ENCODE measurements around the gene SLC10A7.

SLC10A7 gene, protein sequence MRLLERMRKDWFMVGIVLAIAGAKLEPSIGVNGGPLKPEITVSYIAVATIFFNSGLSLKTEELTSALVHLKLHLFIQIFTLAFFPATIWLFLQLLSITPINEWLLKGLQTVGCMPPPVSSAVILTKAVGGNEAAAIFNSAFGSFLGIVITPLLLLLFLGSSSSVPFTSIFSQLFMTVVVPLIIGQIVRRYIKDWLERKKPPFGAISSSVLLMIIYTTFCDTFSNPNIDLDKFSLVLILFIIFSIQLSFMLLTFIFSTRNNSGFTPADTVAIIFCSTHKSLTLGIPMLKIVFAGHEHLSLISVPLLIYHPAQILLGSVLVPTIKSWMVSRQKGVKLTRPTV

DNA sequence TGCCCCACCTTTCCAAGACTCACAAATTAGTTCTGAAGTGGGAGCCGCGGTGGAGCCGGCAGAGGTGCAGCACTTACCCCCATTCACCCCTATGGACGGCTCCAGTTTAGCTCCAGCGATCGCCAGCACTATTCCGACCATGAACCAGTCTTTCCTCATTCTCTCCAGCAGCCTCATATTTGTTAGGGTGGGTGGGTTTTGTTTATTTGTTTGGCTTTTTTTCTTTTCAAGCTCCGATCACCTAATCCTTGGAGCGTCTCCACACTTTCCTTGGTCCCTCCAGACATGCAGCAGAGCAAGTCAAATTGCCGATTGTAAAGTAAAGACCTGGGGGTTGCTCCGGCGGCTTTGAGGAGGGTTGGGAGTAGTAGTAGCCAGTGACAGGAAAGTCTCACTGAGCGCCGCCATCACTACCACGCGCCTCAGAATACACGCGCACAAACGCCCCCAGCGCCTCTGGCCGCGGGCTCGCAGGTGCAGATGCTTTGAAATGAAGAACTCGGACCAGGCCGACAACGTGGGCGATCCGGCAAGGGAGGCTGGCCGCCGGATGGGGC is at the start of gene SLC10A7:
Gene SLC10A7, minus strand, starts transcription at position 400 of the 557 bp plus-strand sequence. Its CDS starts 223 bp downstream, at position 177.
- DNase-seq (ENCODE audit: low read depth), result peak; percentile 23

DNA sequence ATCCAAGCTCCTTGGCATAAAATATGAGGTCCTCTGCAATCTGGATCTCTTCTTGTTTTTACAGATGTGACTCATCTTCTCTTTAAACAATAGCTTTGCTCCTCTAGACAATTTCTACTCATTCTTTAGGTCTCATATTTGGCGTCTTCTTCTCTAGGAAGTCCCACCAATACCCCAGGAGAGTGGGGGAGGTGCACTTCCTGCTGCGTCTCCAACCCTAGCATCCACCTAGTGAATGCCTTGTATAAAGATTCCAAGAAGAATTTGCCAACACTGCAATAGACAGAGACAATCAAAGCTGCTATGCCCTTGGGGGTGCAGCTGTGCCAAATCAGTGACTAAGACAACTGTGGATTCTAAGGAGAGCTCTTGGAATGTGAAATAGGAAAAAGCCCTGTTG is 45.7 kb upstream of the SLC10A7 start:
- DNase-seq (ENCODE audit: low read depth), result peak; percentile 25

DNA sequence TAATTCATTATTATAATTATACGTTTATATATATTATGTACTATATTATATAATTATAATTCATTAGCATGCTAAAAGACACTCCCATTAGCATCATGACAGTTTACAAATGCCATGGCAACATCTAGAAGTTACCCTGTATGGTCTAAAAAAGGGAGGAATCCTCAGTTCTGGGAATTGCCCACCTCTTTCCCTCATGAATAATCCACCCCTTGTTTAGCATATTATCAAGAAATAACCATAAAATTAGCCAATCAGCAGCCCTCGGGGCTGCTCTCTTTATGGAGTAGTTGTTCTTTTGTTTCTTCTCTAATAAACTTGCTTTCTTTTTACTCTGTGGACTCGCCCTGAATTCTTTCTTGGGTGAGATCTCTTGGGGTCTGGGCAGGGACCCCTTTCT is 42.8 kb upstream of the SLC10A7 start:
- DNase-seq (ENCODE audit: low read depth), result no peak

DNA sequence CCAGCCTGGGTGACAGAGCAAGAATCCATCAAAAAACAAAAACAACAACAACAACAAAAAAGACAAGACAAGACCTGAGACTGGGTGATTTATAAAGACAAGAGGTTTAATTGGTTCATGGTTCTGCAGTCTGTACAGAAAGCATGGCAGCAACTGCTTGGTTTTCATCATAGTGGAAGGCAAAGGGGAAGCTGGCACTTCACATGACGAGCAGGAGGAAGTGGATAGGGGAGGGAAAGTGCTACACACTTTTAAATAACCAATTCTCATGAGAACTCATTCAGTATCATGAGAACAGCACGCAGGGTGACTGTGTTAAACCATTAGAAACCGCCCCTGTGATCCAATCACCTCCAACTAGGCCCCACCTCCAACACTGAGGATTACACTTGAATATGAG is 28.4 kb upstream of the SLC10A7 start:
- DNase-seq (ENCODE audit: low read depth), result no peak

DNA sequence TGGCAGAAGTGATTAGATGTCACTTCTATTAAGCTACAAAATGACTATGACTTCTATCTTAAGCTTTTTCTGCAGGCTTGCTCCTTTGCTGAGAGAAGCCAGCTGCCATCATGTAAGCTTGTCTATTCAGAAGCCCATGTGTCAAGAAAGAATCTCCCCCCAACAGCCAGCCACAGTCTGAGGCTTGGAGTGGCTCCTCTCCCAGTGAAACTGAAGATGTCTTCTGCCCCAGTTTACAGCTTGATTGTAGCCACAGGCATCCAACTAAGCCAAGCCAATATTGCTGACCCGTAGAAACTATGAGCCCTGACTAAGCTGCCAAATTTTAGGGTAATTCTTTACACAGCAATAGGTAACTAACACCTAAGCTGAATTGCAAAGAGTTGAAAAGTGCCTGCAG is 26.7 kb upstream of the SLC10A7 start:
- DNase-seq (ENCODE audit: low read depth), result no peak

DNA sequence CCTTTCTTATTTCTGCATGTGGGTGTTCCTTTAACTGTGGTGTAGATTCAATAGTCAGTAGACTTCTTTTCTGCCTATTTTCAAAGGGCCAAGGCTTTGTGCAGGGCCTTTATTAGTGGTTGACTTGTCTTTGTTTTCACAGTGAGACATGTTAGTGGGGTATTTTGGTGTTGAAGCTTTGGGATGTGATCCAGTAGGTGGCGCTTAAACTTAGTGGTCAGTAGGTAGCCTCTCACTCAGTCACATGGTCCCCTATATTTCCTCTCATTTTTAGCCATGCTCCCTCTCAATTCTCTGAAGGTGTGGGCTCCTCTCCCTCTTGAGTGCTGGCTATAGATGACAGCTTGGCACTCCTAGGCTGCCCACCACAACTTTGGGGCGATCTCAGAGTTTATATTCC is 23.4 kb upstream of the SLC10A7 start:
- DNase-seq (ENCODE audit: low read depth), result peak; percentile 16

DNA sequence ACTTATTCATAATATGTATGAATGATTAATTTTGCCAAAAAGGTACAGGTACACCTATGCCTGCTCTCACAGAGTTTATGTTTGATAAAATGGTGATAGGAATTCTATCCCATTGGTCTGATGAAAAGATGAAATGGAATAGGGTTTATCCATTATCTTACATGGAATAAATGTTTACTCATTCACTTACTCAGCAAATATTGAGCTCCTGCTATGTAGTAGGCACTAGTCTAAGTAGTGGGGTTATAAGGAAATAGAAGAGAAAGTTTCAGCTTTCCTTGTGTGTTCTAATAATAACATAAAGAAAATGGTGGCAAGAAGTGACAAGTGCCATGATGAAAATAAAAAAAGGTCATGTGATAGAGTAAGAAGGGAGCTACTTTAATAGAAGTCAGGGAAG is 12.4 kb upstream of the SLC10A7 start:
- DNase-seq (ENCODE audit: low read depth), result no peak

DNA sequence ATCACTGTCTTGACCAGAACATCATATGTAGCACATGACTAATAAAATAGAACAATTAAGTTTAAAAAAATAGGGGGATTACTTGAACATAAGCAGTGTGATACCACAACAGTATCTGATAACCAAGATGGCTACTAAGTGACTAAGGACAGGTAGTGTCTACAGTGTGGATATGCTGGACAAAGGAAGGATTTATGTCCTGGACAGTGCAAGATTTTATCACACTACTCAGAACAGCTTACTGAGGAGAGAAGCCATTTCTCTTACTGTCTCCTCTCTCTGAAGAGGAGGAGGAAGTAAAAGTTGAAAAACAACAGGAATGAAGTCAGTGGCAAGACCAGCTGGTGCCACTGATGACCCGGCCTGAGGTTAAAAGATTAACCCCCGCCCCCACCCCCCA is 4.0 kb upstream of the SLC10A7 start:
- DNase-seq (ENCODE audit: low read depth), result no peak

DNA sequence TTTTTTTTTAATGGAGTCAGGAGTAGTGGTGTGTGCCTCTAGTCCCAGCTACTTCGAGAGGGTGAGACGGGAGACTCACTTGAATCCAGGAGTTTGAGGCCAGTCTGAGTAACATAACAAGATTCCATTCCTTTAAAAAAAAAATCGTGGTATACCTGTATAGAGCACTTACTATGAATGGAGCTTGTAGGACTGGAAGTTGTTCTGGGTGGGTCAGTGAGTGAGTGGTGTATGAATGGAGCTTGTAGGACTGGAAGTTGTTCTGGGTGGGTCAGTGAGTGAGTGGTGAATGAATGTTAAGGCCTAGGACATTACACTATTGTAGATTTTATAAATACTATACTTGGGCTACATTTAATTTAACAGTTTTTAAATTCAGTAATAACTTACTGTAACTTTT is 2.9 kb upstream of the SLC10A7 start:
- DNase-seq (ENCODE audit: low read depth), result no peak

DNA sequence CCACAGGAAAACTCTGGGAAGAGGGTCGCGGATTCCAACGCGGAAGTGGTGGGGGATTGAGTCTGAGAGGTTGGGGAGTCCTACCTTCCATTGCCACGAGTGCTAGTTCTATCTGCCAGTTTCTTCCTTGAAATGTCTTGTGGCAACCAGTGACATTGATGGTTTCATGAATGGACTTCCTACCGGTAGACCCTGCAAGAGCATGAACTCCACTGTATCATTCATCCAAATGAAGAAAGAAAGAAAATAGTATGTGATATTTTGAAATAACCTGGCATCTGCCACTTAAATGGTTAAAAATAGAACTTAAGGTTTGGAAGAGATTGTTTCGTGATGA is 1.1 kb upstream of the SLC10A7 start:
- DNase-seq (ENCODE audit: low read depth), result no peak

DNA sequence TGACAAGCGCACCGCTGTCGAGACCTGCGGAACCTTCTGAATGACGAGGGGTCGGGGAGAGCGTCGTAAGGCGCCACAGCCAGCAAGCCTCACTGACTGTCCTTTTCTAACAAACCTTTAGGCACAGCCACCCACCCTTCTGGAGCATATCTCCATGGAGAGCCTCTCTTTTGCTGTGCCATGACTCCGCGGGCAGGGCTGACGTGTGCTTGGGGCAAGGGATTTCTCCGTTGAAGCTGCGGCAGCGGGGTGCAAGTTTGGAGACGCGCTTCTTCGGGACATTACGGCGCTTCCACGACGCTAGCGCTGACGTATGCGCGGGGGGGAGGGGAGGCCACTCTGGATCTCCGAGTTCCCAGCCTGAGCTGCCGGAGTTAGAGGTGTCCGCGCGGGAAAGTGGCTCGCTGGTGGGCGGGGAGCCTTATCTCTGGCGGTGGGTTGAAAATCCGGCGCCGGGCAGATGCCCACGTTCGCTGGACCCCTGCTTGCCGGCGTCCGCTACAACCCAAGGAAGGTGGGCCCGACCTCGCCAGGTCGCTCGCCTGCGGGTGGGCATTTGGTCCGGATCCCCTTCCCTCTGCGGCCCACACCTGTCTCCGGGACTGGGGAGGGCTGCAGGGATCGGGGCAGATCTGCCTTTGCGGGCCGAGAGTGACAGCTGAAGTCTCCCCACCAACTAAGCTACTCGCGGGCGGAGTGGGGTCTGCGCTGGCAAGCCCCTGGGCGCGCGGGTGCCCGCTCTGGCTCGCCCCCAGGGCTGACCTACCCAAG is 543 bp upstream of the SLC10A7 start:
- peak; percentile 23 for DNase-seq (ENCODE audit: low read depth)

DNA sequence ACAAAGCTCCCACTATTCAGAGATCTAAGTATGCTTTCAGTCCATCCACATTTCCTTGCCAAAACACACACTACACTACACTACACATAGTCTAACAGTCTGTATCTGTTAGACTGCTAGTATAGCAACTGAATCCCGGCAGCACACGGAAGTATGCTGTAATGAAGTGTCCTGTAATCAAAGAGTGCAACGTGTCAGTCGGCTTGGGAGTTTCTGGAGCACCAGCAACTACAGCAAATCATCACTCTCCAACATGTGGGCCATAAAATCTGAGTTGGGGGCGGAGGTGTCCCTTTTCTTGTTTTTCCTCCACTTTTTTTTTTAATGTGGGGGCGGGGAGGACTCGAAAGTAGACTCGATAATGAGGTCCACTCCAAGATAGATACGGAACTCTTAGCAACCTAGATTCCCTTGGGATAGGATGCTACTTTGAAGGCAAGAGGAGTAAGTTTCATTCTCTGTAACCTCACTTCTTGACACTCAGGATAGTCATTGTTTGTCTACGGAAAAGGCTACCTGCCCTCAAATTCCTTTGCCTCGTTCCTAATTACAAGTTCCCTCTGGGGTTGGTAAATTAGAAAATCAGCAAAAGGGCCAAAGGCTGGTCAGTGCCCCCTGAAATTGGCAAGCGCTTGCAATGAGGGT is 722 bp downstream of the SLC10A7 start:
- peak; percentile 4 for DNase-seq (ENCODE audit: low read depth)

DNA sequence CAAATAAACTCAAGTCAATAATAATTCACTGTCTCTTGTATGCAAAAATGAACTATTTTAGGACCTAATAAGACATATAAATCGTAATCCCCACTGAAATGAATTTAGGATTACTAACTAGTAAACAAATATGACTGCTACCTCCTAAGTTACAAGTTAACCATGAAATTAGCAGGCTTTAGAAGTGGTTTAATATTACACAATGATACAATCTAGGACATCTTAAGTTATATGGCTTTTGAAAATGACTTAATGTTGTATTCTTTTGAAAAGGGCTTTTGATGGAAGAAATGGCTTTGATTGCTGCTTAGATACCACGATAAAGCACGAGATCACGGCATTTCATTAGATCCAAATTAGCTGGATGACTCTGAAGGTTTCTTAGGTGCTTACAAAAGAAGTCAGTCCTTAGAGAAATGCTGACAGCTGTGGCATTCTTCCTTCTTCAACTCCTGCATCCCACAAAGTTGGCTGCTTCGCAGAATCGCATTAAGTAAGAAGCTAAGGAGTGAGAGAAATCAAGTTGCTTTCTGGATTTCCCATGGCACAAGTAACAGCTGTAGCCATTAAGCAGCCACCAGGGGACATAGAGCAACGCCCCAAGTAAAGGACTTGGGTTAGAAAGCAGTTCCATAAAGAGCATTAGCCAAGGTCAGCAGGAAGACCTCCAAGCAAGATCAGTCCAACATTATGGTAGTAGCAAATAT is 6.9 kb downstream of the SLC10A7 start:
- DNase-seq (ENCODE audit: low read depth), result no peak

DNA sequence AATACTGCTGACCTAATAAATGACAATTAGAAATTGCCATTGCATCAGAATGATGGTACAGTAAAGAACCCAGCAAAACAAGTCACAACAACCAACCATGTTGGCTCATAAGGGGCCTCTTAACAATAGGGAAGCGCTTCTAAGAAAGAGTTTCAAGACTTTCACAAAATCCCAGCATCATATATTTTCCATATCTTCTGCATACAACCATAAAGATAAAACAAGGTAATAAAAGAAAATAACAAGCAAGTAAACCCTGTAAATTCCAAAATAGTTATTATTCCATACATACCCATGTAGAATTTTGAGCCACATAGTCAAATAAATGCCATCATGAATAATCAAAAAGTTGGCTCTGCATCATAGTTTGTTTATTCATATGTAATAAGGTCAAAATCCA is 8.2 kb downstream of the SLC10A7 start:
- no peak for DNase-seq (ENCODE audit: low read depth)

DNA sequence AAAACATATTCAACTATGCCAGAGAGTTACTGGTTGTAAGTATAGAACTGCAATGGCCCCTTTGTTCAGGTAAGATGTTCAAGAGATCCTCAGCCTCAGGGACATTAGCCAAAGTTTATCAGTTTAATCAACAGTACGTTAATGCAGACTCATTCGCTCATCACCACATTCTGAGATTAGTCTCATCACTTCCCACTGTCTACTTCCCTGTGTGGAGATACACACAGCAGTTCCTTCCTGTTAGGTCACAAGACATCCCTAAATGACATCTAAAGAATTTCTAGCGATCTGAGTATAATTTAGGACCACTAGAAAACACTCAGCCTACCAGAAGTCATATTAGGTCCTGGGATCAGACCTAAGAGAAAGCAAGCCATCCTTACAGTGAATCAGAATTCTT is 10.4 kb downstream of the SLC10A7 start:
- no peak for DNase-seq (ENCODE audit: low read depth)

DNA sequence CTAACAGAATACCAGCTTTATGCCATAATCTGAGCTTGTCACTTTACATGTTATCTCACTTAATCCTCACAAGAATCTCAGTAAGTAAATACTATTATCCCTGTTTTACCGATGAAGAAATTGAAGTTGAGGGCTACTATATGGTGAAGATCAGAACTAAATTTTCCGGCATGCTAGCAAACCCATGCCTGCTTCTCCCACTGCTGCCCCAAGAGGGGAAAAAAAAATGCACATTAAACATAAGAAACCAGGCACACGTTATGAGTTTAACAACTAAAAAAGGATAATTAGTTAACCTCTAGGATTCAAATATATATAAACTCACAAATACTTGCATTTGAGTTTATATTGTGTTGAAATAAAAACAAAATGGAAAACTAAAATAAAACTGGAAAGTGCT is 10.8 kb downstream of the SLC10A7 start:
- no peak for DNase-seq (ENCODE audit: low read depth)

DNA sequence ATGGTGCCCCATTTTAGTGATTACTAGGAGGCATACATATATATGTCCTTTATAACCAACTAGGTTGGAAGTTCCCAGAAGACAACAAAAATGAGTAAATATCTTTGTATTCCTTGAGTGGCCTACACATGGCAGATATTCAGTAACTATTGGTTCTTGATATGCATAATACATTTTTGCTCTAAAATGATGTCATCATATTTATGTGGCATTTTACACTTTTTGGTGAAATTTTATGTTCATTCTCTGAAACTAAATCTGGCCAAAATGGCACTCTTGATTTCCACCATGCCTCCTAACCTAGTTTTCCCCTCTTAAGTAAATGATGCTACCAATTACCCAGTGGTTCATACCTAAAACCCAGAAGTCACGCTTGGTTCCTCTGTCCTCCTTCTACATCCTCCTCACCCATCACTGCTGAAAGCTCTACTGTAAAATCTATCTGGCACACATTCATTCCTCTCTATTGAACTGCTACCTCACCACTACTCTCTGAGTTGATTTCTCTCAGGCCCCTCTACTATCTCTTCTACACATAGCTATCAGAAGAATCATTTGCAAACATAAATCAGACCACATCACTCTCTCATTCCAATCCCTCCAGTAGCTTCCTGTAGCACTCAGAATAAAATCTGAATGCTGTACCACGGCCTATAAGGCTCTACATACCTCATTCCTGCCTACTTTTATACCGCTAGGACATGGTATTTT is 13.4 kb downstream of the SLC10A7 start:
- DNase-seq (ENCODE audit: low read depth), result no peak

DNA sequence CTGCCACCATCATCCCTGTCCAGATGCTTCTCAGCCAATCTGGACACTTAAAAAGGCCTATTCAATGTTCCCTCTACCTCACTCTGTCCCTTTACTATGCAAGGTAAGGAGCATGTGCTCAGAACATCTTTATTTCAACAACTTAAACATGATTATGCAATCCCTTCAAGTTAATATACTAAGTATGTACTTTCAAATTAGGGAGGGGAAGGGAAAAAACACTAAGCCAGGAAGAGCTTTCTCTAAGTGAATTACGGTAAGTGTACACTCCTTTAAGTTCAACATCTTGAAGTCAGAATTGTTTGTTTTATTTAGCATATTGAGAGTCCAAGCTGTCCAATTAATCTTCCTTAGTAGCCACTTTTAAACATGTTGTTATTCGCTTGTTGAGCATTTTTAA is 14.1 kb downstream of the SLC10A7 start:
- DNase-seq (ENCODE audit: low read depth), result no peak

DNA sequence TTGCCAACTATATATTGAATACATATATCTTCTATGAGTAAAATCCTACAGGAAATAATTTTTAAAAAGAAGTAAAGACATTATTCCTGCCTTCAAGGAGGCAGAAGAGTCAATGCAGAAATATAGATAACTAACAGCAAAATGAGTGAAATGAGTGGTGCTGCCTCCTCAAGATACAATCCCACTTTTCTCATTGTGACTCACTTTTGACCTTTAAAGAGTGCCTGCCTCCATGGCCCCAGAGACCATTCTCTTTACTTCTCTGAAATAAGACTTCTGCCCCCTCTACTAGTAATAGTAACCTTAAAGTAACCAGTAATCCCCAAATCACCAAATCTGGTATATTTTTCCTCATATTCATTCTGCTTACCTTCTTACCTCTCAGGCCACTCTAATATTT is 15.5 kb downstream of the SLC10A7 start:
- no peak for DNase-seq (ENCODE audit: low read depth)

DNA sequence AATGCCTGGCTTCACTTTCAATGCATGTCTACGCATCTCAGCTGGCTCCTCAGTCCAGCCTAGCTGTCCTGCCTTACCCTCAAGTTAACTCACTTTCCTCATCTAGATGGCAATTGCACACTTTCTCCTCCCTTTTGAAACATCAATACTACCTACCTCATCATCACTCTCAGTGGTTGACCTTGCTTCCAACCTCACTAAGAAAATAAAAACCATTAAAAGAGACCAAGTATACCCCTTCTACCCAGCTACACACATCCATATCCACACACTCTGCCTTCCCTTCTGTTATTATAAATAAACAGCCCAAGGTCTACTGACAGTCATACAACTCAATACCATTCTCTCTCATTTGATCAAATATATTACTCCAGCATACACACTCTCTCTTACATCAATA is 21.5 kb downstream of the SLC10A7 start:
- DNase-seq (ENCODE audit: low read depth), result no peak

DNA sequence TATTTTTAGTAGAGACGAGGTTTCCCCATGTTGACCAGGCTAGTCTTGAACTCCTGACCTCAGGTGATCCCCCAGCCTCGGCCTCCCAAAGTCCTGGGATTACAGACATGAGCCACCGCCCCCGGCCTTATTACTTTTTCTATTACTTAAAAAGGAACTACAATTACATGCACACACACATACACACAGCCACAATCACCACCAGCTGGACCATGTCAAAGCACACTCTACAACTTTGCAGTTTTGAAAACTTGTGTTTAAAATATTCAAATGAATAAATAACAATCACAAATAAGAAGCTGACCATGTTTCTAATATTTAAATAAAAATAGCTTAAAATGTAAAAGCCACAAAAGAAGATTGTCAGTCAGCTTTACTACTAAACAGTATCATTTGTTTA is 23.4 kb downstream of the SLC10A7 start:
- DNase-seq (ENCODE audit: low read depth), result no peak

DNA sequence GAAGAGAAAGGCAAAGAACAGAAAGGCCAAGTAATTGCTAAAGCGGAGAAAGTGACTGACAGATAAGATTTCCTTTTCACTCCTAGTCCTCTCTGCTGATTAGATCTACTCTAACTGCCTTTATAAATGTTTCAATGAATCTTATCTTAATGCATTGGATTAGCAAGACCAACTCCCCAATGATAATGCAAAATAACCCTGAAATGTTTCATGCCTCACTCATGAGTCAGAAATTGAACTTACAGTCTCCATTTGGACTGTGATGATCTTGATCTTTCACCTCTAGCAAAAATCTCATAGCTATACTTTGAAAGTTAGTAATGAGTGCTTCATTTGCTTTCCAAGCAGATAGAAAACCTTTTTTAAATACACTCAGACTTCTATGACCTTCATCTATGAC is 26.5 kb downstream of the SLC10A7 start:
- peak; percentile 15 for DNase-seq (ENCODE audit: low read depth)
